K562 (cell line): ENCODE results near the gene CASP6. TPM values are rescaled to one million over a fixed set of nuclear protein-coding genes. Genes with fewer than 3 reads are reported as not detected.

Experiments used
- ILF3 ChIP-seq: fragments of 450-650 bp; IDR thresholded peaks from 2 replicates; pipeline ENCODE4 v1.6.1; 2018; ENCODE audit warnings: antibody characterized with exemption, mild to moderate bottlenecking, moderate library complexity, borderline replicate concordance
- MGA ChIP-seq: fragments of 450-650 bp; IDR thresholded peaks from 2 replicates; pipeline ENCODE4 v1.6.1; 2016; ENCODE audit warnings: mild to moderate bottlenecking, moderate library complexity
- PCBP1 ChIP-seq: fragments of 200-400 bp; formaldehyde crosslinking; IDR thresholded peaks from 2 replicates; pipeline ENCODE4 v1.6.1; 2018; ENCODE audit warnings: mild to moderate bottlenecking, low read depth, low read length; ENCODE audit not compliant: poor library complexity, severe bottlenecking
- POLR2G ChIP-seq: fragments of 200-400 bp; formaldehyde crosslinking; IDR thresholded peaks from 2 replicates; pipeline ENCODE4 v1.6.1; 2017; ENCODE audit warnings: low read depth, mild to moderate bottlenecking, antibody characterized with exemption, low read length, moderate library complexity
- PRMT5 ChIP-seq: sonication (generic); formaldehyde crosslinking; IDR thresholded peaks from 2 replicates; pipeline ENCODE4 v1.5.0; 2020; ENCODE audit warnings: missing genetic modification reagents
- SLC30A9 ChIP-seq: fragments of 250-450 bp; sonication (Bioruptor Pico); IDR thresholded peaks from 2 replicates; pipeline ENCODE4 v1.8.0; 2022; ENCODE audit warnings: mild to moderate bottlenecking, moderate library complexity
- TEAD4 ChIP-seq, 2 experiments: sonication (generic) in 1 of 2; formaldehyde crosslinking in 1 of 2; IDR thresholded peaks; 2 replicates each; pipeline versions ENCODE4 v1.6.1 to v1.8.0; 2012 to 2022; ENCODE audit warnings: borderline replicate concordance in 1 of 2, inconsistent platforms in 1 of 2, low read length in 1 of 2, mild to moderate bottlenecking in 1 of 2, missing genetic modification reagents in 1 of 2
- ZNF134 ChIP-seq: fragments of 250-450 bp; sonication (Bioruptor Pico); conservative IDR thresholded peaks from 2 replicates; pipeline ENCODE4 v1.4.0; 2020
- ZNF212 ChIP-seq: fragments of 450-650 bp; formaldehyde crosslinking; IDR thresholded peaks from 2 replicates; pipeline ENCODE4 v1.4.0; 2020; ENCODE audit warnings: mild to moderate bottlenecking
- polyA plus RNA-seq, 8 experiments: library from polyadenylated mRNA; depleted of rRNA in 4 of 8; stranded (reverse) in 5 of 8; unstranded in 3 of 8; fragments of >200 nt; fragmentation: Nextera tagmentation in 2 of 8; fragmentation: Illumina TruSeq in 1 of 8; extraction: Ambion mirVana in 2 of 8; extraction: Trizol in 1 of 8; gene quantifications; 2 replicates each; pipeline versions ENCODE4 v1.2.1 to v1.2.3, GENCODE V29; 2011 to 2014; ENCODE audit warnings: inconsistent platforms in 1 of 8, missing spikeins in 1 of 8
- total RNA-seq, 7 experiments: library from RNA; depleted of rRNA in 6 of 7; stranded (reverse); fragments of >200 nt in 6 of 7; fragmentation: Illumina TruSeq in 2 of 7; extraction: Trizol in 2 of 7; gene quantifications; 2 replicates each; pipeline versions ENCODE4 v1.2.1 to v1.2.3, GENCODE V29; 2011 to 2021; ENCODE audit warnings: low replicate concordance in 1 of 7
- TF ChIP-seq, protein P1 (sequence below): IDR thresholded peaks from 3 replicates; pipeline ENCODE4 v1.6.1; 2011; ENCODE audit warnings: borderline replicate concordance, mild to moderate bottlenecking, moderate library complexity; ENCODE audit not compliant: insufficient read length; ENCODE audit errors: extremely low read depth

CASP6 gene
- total and polyA plus RNA-seq, 9 of the 15 experiments (the other 6 are each of a cell fraction or from before 2014, with no cell fraction given) = 20.8 to 72.7 (median 39.1) TPM

GRCh38 chr4:109745830-109746229 is 42.6 kb upstream of the CASP6 start (continued):
- TF ChIP-seq, protein P1, sequence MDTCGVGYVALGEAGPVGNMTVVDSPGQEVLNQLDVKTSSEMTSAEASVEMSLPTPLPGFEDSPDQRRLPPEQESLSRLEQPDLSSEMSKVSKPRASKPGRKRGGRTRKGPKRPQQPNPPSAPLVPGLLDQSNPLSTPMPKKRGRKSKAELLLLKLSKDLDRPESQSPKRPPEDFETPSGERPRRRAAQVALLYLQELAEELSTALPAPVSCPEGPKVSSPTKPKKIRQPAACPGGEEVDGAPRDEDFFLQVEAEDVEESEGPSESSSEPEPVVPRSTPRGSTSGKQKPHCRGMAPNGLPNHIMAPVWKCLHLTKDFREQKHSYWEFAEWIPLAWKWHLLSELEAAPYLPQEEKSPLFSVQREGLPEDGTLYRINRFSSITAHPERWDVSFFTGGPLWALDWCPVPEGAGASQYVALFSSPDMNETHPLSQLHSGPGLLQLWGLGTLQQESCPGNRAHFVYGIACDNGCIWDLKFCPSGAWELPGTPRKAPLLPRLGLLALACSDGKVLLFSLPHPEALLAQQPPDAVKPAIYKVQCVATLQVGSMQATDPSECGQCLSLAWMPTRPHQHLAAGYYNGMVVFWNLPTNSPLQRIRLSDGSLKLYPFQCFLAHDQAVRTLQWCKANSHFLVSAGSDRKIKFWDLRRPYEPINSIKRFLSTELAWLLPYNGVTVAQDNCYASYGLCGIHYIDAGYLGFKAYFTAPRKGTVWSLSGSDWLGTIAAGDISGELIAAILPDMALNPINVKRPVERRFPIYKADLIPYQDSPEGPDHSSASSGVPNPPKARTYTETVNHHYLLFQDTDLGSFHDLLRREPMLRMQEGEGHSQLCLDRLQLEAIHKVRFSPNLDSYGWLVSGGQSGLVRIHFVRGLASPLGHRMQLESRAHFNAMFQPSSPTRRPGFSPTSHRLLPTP = no peak
- TF ChIP-seq ZNF212 (no peak), MGA (peak; percentile 67), PRMT5 (CRISPR knock-in tag) (no peak), TEAD4 (IDR thresholded peaks at IDR 0.05; ENCODE audit: low read length) (no peak), TEAD4 (CRISPR knock-in tag; IDR thresholded peaks at IDR 0.05; ENCODE audit: borderline replicate concordance) (no peak), SLC30A9 (no peak), PCBP1 (no peak), ZNF134 (CRISPR knock-in tag) (no peak), POLR2G (no peak), ILF3 (no peak)
